Measurements from ENCODE around the gene STX19. TPM values are rescaled to one million over a fixed set of nuclear protein-coding genes. Genes with fewer than 3 reads are reported as not detected.
"Not testable (repeated sequence)": the region's sequence is repeated elsewhere in the genome, so short reads cannot be mapped to it uniquely, and the experiment has no call there.

The STX19 gene
- total RNA-seq, 1 experiment from 2014 or later: 5.2 TPM

DNA sequence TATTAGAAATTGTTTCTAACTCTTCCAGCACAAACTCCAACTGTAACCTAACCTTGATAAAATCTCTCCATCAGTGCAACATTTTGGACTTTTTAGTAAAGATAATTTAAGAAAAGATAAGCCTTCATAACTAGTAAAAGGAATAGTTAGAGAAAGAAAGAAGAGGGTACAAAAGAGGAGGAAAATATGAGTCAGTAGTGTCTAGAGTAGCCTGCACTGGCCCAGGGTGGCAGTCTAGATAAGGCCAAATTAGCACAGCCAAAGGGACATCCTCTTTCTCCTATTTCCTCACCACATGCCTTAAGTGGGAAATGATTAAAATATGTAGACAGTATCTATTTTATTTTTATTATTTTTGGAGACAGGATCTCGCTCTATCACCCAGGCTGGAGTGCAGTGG, 58.4 kb downstream of the STX19 start:
- Mint-ChIP-seq H3K27ac (ENCODE audit: unreplicated experiment) (no peak overlapping the region), H3K9me3 (ENCODE audit: low read depth, unreplicated experiment) (no peaks in the 10 kb centered on the region), H3K27me3 (ENCODE audit: unreplicated experiment) (no peaks in the 10 kb centered on the region), H3K4me3 (ENCODE audit: low read depth, unreplicated experiment) (no peak overlapping the region), H3K4me1 (ENCODE audit: low read depth, unreplicated experiment) (no peaks in the 10 kb centered on the region), H3K36me3 (ENCODE audit: insufficient read depth, unreplicated experiment) (peaks cover 13% of the 10 kb centered on the region)
- CTCF ChIA-PET: no interaction called here
- intact Hi-C loops (cut with micrococcal nuclease; ENCODE audit: unreplicated experiment): loop anchor here (5.0 kb wide), 1 partner anchor 57 kb away; the partner anchor contains the start of gene STX19
- BruUV-seq (replicated peaks): no TSS peak
- TF ChIP-seq, protein P1, sequence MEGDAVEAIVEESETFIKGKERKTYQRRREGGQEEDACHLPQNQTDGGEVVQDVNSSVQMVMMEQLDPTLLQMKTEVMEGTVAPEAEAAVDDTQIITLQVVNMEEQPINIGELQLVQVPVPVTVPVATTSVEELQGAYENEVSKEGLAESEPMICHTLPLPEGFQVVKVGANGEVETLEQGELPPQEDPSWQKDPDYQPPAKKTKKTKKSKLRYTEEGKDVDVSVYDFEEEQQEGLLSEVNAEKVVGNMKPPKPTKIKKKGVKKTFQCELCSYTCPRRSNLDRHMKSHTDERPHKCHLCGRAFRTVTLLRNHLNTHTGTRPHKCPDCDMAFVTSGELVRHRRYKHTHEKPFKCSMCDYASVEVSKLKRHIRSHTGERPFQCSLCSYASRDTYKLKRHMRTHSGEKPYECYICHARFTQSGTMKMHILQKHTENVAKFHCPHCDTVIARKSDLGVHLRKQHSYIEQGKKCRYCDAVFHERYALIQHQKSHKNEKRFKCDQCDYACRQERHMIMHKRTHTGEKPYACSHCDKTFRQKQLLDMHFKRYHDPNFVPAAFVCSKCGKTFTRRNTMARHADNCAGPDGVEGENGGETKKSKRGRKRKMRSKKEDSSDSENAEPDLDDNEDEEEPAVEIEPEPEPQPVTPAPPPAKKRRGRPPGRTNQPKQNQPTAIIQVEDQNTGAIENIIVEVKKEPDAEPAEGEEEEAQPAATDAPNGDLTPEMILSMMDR (IDR thresholded peaks at IDR 0.05; ENCODE audit: unreplicated experiment): no peak
- DNase-seq: no peak

DNA sequence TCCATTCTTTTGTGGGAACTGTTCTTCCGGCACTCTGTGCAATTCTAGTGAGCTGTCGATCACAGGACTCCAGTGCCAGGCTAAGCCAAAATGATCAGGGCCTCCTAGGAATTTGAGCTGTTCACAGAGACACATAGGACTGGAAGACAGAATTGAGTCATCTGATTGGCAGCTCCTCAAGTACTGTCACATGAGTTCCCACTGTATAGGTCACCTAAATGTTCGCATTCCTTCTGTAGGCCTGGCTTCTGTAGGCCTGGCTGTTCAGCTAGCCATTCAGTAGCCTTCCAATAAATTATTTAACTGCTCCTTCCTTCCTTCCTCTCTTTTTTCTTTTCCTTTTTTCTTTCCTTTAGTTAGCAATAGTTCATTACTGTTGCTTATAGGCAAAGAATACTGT, 59.0 kb downstream of the STX19 start:
- DNase-seq: no peak
- intact Hi-C loops (cut with micrococcal nuclease; ENCODE audit: unreplicated experiment): no loop called here
- H3K4me1 Mint-ChIP-seq (ENCODE audit: low read depth, unreplicated experiment): no peaks in the 10 kb centered on the region
- H3K27me3 Mint-ChIP-seq (ENCODE audit: unreplicated experiment): no peaks in the 10 kb centered on the region
- TF ChIP-seq, protein P1 (IDR thresholded peaks at IDR 0.05; ENCODE audit: unreplicated experiment): no peak
- H3K9me3 Mint-ChIP-seq (ENCODE audit: low read depth, unreplicated experiment): no peaks in the 10 kb centered on the region
- H3K27ac Mint-ChIP-seq (ENCODE audit: unreplicated experiment): no peak overlapping the region
- H3K36me3 Mint-ChIP-seq (ENCODE audit: insufficient read depth, unreplicated experiment): peaks cover 13% of the 10 kb centered on the region
- CTCF ChIA-PET: no interaction called here
- BruUV-seq (replicated peaks): no TSS peak
- H3K4me3 Mint-ChIP-seq (ENCODE audit: low read depth, unreplicated experiment): no peak overlapping the region

GRCh38 chr3:93965106-93965505, 63.3 kb downstream of the STX19 start:
- H3K36me3 Mint-ChIP-seq (ENCODE audit: insufficient read depth, unreplicated experiment); H3K9me3 Mint-ChIP-seq (ENCODE audit: low read depth, unreplicated experiment); H3K4me3 Mint-ChIP-seq (ENCODE audit: low read depth, unreplicated experiment); CTCF ChIA-PET; DNase-seq; H3K4me1 Mint-ChIP-seq (ENCODE audit: low read depth, unreplicated experiment); BruUV-seq (replicated peaks); intact Hi-C loops (cut with micrococcal nuclease; ENCODE audit: unreplicated experiment); H3K27ac Mint-ChIP-seq (ENCODE audit: unreplicated experiment); H3K27me3 Mint-ChIP-seq (ENCODE audit: unreplicated experiment): not testable (repeated sequence)

Other genes starting within 250 kb of the STX19 start
- gene PROS1, start 54.7 kb downstream of the STX19 start, total RNA-seq (2022): 1.3 and 2.6 TPM in 2 replicates
- 7.8 and 9.6 TPM in 2 replicates for gene ARL13B, start 48.4 kb downstream of the STX19 start, total RNA-seq (2022)
- 5.0 and 5.4 TPM in 2 replicates for gene DHFR2, start 34.3 kb upstream of the STX19 start, total RNA-seq (2022)
- 10.1 and 13.6 TPM in 2 replicates for gene NSUN3, start 34.5 kb upstream of the STX19 start, total RNA-seq (2022)